K562 (cell line): ENCODE measurements around the gene IGFBP7. TPM values are rescaled to one million over a fixed set of nuclear protein-coding genes. Genes with fewer than 3 reads are reported as not detected.

Experiments used
- CHD2 ChIP-seq: IDR thresholded peaks from 2 replicates; pipeline ENCODE4 v1.6.1; 2011; ENCODE audit warnings: low read depth, low read length
- EWSR1 ChIP-seq: fragments of 450-650 bp; IDR thresholded peaks from 2 replicates; pipeline ENCODE4 v1.6.1; 2018; ENCODE audit warnings: borderline replicate concordance, mild to moderate bottlenecking, low read depth, moderate library complexity; ENCODE audit not compliant: partially characterized antibody
- HDAC1 ChIP-seq, 2 experiments: fragments of 450-650 bp; IDR thresholded peaks; 2 replicates each; pipeline ENCODE4 v1.6.1; 2016 to 2017; ENCODE audit warnings: inconsistent platforms in 1 of 2, mild to moderate bottlenecking in 1 of 2, moderate library complexity in 1 of 2
- MEIS2 ChIP-seq: fragments of 450-650 bp; IDR thresholded peaks from 2 replicates; pipeline ENCODE4 v1.6.1; 2014; ENCODE audit warnings: mild to moderate bottlenecking; ENCODE audit not compliant: partially characterized antibody
- NFIX ChIP-seq: fragments of 250-450 bp; sonication (Bioruptor Pico); IDR thresholded peaks from 2 replicates; pipeline ENCODE4 v1.4.0; 2020; ENCODE audit warnings: low read depth, mild to moderate bottlenecking, moderate library complexity
- SAFB ChIP-seq: fragments of 200-400 bp; formaldehyde crosslinking; IDR thresholded peaks from 2 replicates; pipeline ENCODE4 v1.6.1; 2017; ENCODE audit warnings: low read depth, low read length, borderline replicate concordance
- ZNF12 ChIP-seq: sonication (generic); formaldehyde crosslinking; IDR thresholded peaks from 2 replicates; pipeline ENCODE4 v1.4.0; 2020; ENCODE audit warnings: mild to moderate bottlenecking, missing genetic modification reagents
- ZNF224 ChIP-seq: sonication (generic); formaldehyde crosslinking; IDR thresholded peaks from 2 replicates; pipeline ENCODE4 v1.8.0; 2022; ENCODE audit warnings: mild to moderate bottlenecking, missing genetic modification reagents
- polyA plus RNA-seq, 8 experiments: library from polyadenylated mRNA; depleted of rRNA in 4 of 8; stranded (reverse) in 5 of 8; unstranded in 3 of 8; fragments of >200 nt; fragmentation: Nextera tagmentation in 2 of 8; fragmentation: Illumina TruSeq in 1 of 8; extraction: Ambion mirVana in 2 of 8; extraction: Trizol in 1 of 8; gene quantifications; 2 replicates each; pipeline versions ENCODE4 v1.2.1 to v1.2.3, GENCODE V29; 2011 to 2014; ENCODE audit warnings: inconsistent platforms in 1 of 8, missing spikeins in 1 of 8
- total RNA-seq, 7 experiments: library from RNA; depleted of rRNA in 6 of 7; stranded (reverse); fragments of >200 nt in 6 of 7; fragmentation: Illumina TruSeq in 2 of 7; extraction: Trizol in 2 of 7; gene quantifications; 2 replicates each; pipeline versions ENCODE4 v1.2.1 to v1.2.3, GENCODE V29; 2011 to 2021; ENCODE audit warnings: low replicate concordance in 1 of 7
- TF ChIP-seq, protein P1 (sequence below): sonication (generic); formaldehyde crosslinking; IDR thresholded peaks from 2 replicates; pipeline ENCODE4 v1.4.0; 2020; ENCODE audit warnings: mild to moderate bottlenecking, missing genetic modification reagents
- TF ChIP-seq, protein P2 (sequence below): fragments of 450-650 bp; IDR thresholded peaks from one replicate; pipeline ENCODE4 v1.6.1; 2018; ENCODE audit warnings: mild to moderate bottlenecking, moderate library complexity; ENCODE audit not compliant: partially characterized antibody

IGFBP7 gene
- total and polyA plus RNA-seq, 9 of the 15 experiments (the other 6 are each of a cell fraction or from before 2014, with no cell fraction given) = 0.27 to 0.49 (median 0.29) TPM; not detected in 6

DNA sequence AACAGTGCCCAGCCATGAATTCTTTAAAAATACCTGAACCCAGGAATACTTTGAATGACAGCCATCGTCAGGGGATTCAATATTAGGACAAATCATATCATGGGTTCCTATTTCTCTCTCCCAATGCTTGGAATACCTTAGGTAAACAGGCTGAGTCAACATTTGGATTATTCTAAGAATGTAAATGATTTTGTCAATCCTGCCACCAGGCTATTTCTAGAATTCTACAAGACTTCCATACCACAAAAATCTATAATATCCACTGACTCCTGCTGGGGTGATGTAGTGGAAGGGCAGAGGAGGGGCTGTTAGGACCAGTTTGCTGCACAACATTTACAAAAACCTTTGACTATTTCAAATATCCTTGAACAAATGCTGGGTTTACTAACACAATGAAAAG is 65.2 kb downstream of the IGFBP7 start (continued):
- TF ChIP-seq, protein P1, sequence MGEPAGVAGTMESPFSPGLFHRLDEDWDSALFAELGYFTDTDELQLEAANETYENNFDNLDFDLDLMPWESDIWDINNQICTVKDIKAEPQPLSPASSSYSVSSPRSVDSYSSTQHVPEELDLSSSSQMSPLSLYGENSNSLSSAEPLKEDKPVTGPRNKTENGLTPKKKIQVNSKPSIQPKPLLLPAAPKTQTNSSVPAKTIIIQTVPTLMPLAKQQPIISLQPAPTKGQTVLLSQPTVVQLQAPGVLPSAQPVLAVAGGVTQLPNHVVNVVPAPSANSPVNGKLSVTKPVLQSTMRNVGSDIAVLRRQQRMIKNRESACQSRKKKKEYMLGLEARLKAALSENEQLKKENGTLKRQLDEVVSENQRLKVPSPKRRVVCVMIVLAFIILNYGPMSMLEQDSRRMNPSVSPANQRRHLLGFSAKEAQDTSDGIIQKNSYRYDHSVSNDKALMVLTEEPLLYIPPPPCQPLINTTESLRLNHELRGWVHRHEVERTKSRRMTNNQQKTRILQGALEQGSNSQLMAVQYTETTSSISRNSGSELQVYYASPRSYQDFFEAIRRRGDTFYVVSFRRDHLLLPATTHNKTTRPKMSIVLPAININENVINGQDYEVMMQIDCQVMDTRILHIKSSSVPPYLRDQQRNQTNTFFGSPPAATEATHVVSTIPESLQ (CRISPR knock-in tag) = no peak
- no peak for TF ChIP-seq EWSR1
- TF ChIP-seq NFIX (CRISPR knock-in tag) = no peak
- TF ChIP-seq MEIS2 = no peak
- TF ChIP-seq, protein P2, sequence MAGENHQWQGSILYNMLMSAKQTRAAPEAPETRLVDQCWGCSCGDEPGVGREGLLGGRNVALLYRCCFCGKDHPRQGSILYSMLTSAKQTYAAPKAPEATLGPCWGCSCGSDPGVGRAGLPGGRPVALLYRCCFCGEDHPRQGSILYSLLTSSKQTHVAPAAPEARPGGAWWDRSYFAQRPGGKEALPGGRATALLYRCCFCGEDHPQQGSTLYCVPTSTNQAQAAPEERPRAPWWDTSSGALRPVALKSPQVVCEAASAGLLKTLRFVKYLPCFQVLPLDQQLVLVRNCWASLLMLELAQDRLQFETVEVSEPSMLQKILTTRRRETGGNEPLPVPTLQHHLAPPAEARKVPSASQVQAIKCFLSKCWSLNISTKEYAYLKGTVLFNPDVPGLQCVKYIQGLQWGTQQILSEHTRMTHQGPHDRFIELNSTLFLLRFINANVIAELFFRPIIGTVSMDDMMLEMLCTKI = no peak
- no peak for TF ChIP-seq CHD2
- TF ChIP-seq SAFB = no peak
- TF ChIP-seq HDAC1 (IDR thresholded peaks at IDR 0.05) = no peak
- TF ChIP-seq ZNF224 (CRISPR knock-in tag) = no peak
- no peak for TF ChIP-seq ZNF12
